Measurements from ENCODE around the gene CDCA8. TPM values are rescaled to one million over a fixed set of nuclear protein-coding genes. Genes with fewer than 3 reads are reported as not detected.

CDCA8 gene
- total and polyA plus RNA-seq, 2 of the 13 experiments (the other 11 are each of a cell fraction or from before 2014, with no cell fraction given): 24.1 to 38.6 TPM

DNA sequence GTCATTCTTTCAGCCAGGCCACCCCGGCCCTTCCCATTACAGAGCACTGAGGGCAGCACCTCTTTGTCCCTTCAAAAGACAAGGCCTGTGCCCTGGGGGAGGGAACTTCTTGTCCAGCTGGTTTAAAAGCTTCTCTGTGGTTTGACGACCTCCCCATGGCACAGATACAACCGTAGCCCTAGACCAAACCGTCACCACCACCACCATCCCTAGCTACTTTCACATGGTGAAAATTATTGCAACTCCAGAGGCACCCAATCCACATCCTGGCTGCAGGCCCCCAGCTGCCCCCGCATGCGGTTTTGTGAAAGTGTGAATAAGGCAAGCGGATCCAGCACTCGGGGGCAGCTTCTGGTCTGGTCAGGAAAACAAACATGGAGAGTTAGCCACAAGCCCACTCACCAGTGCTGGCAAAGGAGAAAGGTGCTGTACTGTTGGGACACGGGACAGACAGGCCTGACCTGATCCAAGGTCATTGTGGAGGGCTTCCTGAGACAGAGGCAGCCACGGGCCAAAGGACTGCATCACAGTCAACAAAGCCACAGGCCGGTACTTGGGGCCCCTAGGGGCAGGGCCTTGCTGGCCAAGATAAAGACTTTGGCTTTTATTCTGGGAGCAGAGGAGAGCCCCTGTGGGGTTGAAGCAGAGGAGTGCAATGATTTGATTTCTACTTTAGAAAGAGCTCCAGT, 31.2 kb downstream of the CDCA8 start (continued):
- peak; percentile 34 for TF ChIP-seq XRCC5 (optimal IDR thresholded peaks at IDR 0.05; ENCODE audit: low read length)
- peak; percentile 39; the same call in 1 of the 2 replicates for TF ChIP-seq MYC (CRISPR knock-in tag; IDR thresholded peaks at IDR 0.05; ENCODE audit: borderline replicate concordance)
- TF ChIP-seq HOXA5 (CRISPR knock-in tag; IDR thresholded peaks at IDR 0.05): 0 out of 2 replicates have a peak, but pooled peaks have one; percentile 46
- TF ChIP-seq ZNF777 (CRISPR knock-in tag; IDR thresholded peaks at IDR 0.05): 0 out of 2 replicates have a peak, but pooled peaks have one; percentile 30
- TF ChIP-seq, protein P1, sequence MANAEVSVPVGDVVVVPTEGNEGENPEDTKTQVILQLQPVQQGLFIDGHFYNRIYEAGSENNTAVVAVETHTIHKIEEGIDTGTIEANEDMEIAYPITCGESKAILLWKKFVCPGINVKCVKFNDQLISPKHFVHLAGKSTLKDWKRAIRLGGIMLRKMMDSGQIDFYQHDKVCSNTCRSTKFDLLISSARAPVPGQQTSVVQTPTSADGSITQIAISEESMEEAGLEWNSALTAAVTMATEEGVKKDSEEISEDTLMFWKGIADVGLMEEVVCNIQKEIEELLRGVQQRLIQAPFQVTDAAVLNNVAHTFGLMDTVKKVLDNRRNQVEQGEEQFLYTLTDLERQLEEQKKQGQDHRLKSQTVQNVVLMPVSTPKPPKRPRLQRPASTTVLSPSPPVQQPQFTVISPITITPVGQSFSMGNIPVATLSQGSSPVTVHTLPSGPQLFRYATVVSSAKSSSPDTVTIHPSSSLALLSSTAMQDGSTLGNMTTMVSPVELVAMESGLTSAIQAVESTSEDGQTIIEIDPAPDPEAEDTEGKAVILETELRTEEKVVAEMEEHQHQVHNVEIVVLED (CRISPR knock-in tag; IDR thresholded peaks at IDR 0.05; ENCODE audit: borderline replicate concordance): no peak
- peak; percentile 68; the same call in 1 of the 2 replicates for TF ChIP-seq SAP130 (CRISPR knock-in tag; IDR thresholded peaks at IDR 0.05; ENCODE audit: low read depth)
- no peak for TF ChIP-seq BRD4 (CRISPR knock-in tag; IDR thresholded peaks at IDR 0.05)
- peak; percentile 66; the same call in 1 of the 2 replicates for TF ChIP-seq HMG20A (CRISPR knock-in tag; IDR thresholded peaks at IDR 0.05; ENCODE audit: borderline replicate concordance)
- peak; percentile 79 for TF ChIP-seq ZNF772 (CRISPR knock-in tag; IDR thresholded peaks at IDR 0.05)
- TF ChIP-seq, protein P2, sequence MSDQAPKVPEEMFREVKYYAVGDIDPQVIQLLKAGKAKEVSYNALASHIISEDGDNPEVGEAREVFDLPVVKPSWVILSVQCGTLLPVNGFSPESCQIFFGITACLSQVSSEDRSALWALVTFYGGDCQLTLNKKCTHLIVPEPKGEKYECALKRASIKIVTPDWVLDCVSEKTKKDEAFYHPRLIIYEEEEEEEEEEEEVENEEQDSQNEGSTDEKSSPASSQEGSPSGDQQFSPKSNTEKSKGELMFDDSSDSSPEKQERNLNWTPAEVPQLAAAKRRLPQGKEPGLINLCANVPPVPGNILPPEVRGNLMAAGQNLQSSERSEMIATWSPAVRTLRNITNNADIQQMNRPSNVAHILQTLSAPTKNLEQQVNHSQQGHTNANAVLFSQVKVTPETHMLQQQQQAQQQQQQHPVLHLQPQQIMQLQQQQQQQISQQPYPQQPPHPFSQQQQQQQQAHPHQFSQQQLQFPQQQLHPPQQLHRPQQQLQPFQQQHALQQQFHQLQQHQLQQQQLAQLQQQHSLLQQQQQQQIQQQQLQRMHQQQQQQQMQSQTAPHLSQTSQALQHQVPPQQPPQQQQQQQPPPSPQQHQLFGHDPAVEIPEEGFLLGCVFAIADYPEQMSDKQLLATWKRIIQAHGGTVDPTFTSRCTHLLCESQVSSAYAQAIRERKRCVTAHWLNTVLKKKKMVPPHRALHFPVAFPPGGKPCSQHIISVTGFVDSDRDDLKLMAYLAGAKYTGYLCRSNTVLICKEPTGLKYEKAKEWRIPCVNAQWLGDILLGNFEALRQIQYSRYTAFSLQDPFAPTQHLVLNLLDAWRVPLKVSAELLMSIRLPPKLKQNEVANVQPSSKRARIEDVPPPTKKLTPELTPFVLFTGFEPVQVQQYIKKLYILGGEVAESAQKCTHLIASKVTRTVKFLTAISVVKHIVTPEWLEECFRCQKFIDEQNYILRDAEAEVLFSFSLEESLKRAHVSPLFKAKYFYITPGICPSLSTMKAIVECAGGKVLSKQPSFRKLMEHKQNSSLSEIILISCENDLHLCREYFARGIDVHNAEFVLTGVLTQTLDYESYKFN (CRISPR knock-in tag; conservative IDR thresholded peaks at IDR 0.05): peak; percentile 87
- TF ChIP-seq, protein P3, sequence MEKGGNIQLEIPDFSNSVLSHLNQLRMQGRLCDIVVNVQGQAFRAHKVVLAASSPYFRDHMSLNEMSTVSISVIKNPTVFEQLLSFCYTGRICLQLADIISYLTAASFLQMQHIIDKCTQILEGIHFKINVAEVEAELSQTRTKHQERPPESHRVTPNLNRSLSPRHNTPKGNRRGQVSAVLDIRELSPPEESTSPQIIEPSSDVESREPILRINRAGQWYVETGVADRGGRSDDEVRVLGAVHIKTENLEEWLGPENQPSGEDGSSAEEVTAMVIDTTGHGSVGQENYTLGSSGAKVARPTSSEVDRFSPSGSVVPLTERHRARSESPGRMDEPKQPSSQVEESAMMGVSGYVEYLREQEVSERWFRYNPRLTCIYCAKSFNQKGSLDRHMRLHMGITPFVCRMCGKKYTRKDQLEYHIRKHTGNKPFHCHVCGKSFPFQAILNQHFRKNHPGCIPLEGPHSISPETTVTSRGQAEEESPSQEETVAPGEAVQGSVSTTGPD (CRISPR knock-in tag; IDR thresholded peaks at IDR 0.05): peak; percentile 88; the same call in 1 of the 2 replicates
- peak; percentile 49; the same call in 1 of the 2 replicates for TF ChIP-seq CREM (IDR thresholded peaks at IDR 0.05)
- no peak for TF ChIP-seq CREM (CRISPR knock-in tag; IDR thresholded peaks at IDR 0.05)
- TF ChIP-seq, protein P4, sequence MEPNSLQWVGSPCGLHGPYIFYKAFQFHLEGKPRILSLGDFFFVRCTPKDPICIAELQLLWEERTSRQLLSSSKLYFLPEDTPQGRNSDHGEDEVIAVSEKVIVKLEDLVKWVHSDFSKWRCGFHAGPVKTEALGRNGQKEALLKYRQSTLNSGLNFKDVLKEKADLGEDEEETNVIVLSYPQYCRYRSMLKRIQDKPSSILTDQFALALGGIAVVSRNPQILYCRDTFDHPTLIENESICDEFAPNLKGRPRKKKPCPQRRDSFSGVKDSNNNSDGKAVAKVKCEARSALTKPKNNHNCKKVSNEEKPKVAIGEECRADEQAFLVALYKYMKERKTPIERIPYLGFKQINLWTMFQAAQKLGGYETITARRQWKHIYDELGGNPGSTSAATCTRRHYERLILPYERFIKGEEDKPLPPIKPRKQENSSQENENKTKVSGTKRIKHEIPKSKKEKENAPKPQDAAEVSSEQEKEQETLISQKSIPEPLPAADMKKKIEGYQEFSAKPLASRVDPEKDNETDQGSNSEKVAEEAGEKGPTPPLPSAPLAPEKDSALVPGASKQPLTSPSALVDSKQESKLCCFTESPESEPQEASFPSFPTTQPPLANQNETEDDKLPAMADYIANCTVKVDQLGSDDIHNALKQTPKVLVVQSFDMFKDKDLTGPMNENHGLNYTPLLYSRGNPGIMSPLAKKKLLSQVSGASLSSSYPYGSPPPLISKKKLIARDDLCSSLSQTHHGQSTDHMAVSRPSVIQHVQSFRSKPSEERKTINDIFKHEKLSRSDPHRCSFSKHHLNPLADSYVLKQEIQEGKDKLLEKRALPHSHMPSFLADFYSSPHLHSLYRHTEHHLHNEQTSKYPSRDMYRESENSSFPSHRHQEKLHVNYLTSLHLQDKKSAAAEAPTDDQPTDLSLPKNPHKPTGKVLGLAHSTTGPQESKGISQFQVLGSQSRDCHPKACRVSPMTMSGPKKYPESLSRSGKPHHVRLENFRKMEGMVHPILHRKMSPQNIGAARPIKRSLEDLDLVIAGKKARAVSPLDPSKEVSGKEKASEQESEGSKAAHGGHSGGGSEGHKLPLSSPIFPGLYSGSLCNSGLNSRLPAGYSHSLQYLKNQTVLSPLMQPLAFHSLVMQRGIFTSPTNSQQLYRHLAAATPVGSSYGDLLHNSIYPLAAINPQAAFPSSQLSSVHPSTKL (CRISPR knock-in tag; IDR thresholded peaks at IDR 0.05): peak; percentile 74
- no peak for TF ChIP-seq NFIC (IDR thresholded peaks at IDR 0.05; ENCODE audit: low read length)
- TF ChIP-seq ZNF136 (CRISPR knock-in tag; IDR thresholded peaks at IDR 0.05; ENCODE audit: low read depth): no peak
- TF ChIP-seq SALL2 (CRISPR knock-in tag; IDR thresholded peaks at IDR 0.05): no peak
- peak; percentile 52 for TF ChIP-seq NR2F6 (IDR thresholded peaks at IDR 0.05)
- peak; percentile 62; the same call in 1 of the 2 replicates for TF ChIP-seq NR2F6 (CRISPR knock-in tag; IDR thresholded peaks at IDR 0.05)
- peak; percentile 65; the same call in 1 of the 2 replicates for TF ChIP-seq ZNF878 (CRISPR knock-in tag; IDR thresholded peaks at IDR 0.05)

Measured in HepG2 (cell line).